GM21717 (cell line): ENCODE data around the gene RAB21.
A peak's percentile ranks its signal among the peaks of the same experiment; 100 is the strongest.

Experiments used
- ATAC-seq: cut with Tn5 transposase; IDR thresholded peaks from one replicate; pipeline ENCODE4 v1.9.1; 2021; ENCODE audit warnings: mild to moderate bottlenecking, moderate library complexity; ENCODE audit not compliant: unreplicated experiment

The RAB21 gene, protein sequence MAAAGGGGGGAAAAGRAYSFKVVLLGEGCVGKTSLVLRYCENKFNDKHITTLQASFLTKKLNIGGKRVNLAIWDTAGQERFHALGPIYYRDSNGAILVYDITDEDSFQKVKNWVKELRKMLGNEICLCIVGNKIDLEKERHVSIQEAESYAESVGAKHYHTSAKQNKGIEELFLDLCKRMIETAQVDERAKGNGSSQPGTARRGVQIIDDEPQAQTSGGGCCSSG

GRCh38 chr12:71754461-71755145, at the start of gene RAB21:
Gene RAB21, plus strand, starts transcription at chr12:71754863. Its CDS starts 267 bp downstream, at chr12:71755130.
- peak; percentile 93 for ATAC-seq

- ATAC-seq, result no peak
Measured at GRCh38 chr12:71704920-71705319, 49.7 kb upstream of the RAB21 start.

DNA sequence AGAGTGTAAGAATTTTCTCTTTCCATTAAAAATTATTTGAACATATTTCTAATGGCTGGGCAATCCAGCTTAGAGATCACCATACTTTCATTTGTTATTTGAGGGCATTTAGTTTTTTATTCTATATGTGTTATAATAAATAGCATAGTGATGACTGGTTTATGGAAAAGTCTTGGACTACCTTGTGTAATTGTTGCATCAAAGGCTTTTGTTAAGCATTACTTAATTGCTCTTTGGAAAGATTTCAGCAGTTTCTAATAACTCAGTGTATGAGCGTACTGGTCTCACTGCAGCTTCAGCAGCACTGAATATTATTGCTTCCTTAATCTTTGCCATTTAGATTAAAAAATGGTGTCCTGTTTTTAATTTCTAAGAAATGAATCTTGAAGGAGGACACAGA, 46.0 kb upstream of the RAB21 start:
- no peak for ATAC-seq

DNA sequence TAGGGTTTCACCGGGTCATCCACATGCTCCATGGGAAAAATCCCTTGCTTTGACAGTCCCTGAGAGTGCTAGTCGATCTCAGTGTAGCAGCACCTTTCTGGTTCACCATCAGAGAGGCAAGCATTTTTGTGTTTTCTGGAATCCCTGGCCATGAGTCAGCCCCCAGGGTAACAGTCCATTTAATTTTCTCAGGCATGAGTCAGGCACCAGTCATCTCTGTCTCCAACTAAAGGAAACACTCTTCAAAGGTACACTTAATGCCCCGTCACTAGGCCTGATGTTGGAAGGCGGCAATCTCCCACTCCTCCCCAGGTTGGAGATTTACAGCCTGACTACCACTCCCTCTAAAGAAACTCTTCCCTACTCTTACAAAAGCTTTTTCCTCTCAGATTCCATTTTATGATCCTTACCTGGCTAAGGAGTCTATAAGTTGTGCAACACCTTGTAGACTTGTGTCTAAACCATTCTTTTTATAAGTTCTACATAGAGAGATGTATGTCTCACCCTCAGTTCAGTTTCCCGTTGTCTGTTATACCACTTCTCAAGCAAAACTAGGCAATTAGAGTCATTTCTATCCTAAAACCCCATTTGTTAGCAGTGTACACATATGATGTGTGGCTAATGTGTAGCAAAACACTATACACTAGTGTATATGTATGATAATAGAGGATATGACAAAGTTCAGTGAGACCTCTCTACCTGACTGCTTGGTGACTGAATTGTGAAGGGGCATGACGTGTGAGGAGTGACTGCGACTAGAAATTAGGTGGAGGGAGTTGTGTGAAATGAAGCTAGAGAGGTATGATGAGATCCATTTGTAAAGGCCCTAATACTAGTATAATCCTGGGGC, 44.2 kb upstream of the RAB21 start:
- ATAC-seq, result no peak

DNA sequence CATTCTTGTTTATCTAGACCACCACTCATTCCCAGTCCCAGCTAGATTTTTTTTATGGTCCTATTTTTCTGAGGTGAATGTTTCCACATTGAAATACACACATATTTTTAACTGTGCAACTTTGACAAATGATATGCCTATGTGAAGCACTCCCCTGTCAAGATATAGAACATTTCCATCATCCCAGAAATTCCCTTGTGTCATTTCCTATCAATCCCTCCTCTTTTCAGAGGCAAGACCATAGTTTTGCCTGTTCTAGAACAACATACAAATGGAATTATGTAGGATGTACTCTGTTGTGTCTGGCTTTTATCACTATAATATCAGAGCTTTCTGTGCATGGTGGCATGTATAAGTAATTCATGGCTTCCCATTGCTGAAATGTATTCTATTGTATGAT, 36.1 kb upstream of the RAB21 start:
- ATAC-seq, result no peak

- ATAC-seq, result no peak
Measured at GRCh38 chr12:71719647-71720370, 34.9 kb upstream of the RAB21 start.

- no peak for ATAC-seq
Measured at GRCh38 chr12:71721783-71722505, 32.7 kb upstream of the RAB21 start.

DNA sequence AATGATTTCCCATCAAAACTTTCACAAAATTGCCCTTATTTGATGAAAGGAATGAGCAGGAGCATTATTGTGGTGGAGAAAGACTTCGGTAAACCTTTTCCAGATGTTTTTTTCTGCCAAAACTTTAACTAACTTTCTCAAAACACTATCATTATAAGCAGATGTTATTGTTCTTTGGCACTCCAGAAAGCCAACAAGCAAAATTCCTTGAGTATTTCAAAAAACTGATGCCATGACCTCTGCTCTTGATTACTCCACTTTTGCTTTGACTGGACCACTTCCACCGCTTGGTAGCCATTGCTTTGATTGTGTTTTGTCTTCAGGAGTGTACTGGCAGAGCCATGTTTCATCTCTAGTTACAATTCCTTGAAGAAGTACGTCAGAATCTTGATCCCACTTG, 29.7 kb upstream of the RAB21 start:
- no peak for ATAC-seq

DNA sequence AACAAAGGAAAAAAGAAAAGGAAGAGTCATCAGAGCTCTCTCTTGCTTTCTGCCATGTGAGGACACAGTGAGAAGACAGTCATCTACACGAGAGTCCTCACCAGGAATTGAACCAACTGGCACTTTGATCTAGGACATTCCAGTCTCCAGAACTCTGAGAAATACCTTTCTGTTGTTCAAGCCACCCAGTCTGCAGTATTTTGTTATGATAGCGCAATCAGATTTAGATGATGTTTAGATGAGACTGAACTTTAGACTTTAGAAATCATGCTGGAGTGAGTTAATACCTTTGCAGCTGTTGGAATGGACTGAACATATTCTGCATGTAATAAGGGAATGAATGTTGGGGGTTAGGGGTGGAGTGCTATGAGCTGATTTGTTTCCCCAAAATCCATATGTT, 28.1 kb upstream of the RAB21 start:
- no peak for ATAC-seq

GRCh38 chr12:71727958-71728357, 26.7 kb upstream of the RAB21 start:
- no peak for ATAC-seq

GRCh38 chr12:71730936-71731335, 23.7 kb upstream of the RAB21 start:
- no peak for ATAC-seq

DNA sequence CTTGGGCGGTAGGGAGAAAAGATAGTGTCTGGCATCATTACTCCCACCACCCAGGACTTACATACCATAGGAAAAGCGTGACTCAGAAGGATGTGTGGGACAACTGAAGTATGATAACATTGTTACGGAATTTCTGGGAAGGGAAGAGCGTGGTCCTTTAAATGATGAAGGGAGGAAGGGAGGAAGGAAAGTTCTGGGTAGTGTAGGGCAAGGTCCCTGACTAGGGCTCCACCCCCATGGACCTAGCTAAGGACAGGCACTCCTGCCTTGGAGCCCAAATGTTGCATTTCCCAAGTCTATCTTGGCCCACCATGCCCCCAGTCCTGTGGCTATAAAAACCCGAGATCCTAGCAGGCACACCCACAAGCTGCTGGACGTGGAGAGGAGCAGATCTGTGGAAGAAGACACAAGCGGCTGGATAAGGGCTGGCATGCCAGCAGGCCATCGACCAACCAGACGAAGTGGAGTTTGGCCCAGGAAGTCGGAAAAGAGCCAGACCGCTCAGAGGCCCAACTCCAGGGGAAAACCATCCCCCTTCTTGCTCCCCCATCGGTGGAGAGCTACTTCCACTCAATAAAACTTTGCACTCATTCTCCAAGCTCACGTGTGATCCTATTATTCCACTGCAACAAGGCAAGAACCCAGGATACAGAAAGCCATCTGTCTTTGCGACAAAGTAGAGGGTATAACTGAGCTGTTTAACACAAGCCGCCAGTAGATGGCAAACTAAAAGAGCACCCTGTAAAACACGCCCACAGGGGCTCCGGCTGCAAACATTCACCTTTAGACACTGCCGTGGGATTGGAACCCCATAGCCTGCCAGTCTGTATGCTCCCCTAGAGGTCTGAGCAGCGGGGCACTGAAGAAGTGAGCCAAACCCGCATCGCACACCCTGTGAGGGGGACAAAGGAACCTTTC, 23.0 kb upstream of the RAB21 start:
- no peak for ATAC-seq

GRCh38 chr12:71732357-71732712, 22.3 kb upstream of the RAB21 start:
- ATAC-seq, result no peak

DNA sequence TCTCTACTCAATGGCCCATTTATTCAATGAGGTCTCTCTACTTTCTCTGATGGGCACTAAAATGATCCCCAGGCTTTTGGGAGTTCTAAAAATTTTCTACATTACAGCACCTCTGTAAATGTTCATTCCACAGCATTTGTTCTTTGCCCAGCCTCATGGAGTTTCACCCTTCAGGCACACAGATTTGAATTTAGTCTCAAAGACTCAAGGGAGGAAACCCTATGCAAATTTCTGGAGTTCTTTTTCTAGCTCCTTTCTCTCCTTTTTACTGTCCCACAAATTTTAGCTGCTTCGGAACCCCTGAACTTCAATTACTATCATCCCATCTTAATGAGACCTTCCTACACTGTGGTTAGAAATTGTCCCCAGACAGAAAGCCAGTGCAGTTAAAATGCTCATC, 17.5 kb upstream of the RAB21 start:
- no peak for ATAC-seq

GRCh38 chr12:71742998-71743397, 11.7 kb upstream of the RAB21 start:
- ATAC-seq, result no peak

DNA sequence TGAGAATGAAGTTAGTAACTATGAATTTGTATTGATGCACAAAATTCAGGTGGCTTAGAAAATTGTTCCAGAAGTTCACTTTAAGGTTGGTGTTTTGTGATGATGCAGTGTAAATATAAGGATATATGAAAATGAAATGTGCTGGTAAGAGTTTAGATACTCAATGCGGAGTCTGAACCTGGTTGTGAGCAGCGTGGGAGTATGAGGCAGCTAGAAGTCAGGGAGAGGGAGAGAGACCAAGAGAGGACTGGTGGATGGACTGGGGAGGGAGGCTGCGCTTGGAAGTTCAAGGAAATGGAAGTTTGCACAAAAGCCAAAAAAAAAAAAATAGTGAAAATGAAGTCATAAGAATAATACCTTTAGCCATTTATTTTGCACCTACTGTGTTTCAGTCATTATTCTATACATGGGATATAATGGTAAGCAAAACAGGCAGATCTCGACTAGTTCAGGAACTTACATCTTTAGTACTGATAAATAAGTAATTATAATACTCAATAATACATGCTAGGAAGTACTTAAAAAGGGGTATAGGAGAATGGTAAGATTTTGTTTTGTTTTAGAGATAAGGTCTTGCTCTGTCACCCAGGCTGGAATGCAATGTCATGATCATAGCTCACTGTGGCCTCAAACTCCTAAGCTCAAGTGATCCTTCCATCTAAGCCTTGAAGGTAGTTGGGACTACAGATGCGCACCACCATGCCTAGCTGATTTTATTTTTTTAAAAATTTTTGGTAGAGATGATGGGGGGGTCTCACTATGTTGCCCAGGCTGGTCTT, 10.0 kb upstream of the RAB21 start:
- no peak for ATAC-seq

DNA sequence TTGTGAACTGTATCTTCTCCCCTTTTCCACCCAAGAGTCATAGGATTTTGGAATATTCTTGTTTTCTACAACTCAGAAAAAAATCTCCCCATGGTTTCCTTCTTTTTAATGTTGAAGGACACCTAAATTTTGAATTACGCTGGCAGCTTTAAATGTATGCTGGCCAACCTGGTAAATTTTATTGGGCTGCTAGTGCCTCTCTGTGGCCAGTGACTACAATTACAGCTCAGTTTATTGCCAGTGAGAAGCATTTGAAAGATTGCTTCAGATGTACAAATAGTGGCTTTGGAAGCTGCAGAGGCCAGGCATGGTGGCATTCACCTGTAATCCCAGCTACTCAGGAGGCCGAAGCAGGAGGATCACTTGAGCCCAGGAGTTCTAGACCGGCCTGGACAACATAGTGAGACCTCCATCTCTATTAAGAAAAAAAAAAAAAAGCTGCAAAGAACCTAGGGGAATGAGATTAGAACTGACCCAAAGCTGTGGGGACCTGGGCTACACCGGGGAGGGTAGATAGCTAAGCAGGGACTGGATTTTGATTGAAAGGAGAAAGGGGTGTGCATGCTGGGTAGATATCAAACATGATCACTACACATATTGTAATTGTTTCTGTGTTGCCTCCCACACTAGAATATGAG, 7.6 kb upstream of the RAB21 start:
- peak; percentile 85 for ATAC-seq

GRCh38 chr12:71748081-71748850, 6.4 kb upstream of the RAB21 start:
- ATAC-seq, result no peak
